Astrocyte of the spinal cord (primary cell): ENCODE results near the gene NFATC1.

ENCODE experiments used
- DNase-seq: peaks from one replicate; pipeline ENCODE4 v3.0.0; 2011; ENCODE audit warnings: low read depth, low spot score
- H3K4me3 ChIP-seq: 2 replicates; pipeline ENCODE4 v1.5.1; 2011; ENCODE audit warnings: low read depth, mild to moderate bottlenecking, low read length, moderate library complexity
- in situ Hi-C: cut with HindIII; loops from 2 replicates; pipeline ENCODE4 v1.10.0; 2017; ENCODE audit warnings: low sequenced_read_pairs
- TF ChIP-seq, protein P1 (sequence below): IDR thresholded peaks from 2 replicates; pipeline ENCODE4 v1.5.1; 2012; ENCODE audit warnings: low read depth, mild to moderate bottlenecking, low read length, inconsistent platforms

The NFATC1 gene

DNA sequence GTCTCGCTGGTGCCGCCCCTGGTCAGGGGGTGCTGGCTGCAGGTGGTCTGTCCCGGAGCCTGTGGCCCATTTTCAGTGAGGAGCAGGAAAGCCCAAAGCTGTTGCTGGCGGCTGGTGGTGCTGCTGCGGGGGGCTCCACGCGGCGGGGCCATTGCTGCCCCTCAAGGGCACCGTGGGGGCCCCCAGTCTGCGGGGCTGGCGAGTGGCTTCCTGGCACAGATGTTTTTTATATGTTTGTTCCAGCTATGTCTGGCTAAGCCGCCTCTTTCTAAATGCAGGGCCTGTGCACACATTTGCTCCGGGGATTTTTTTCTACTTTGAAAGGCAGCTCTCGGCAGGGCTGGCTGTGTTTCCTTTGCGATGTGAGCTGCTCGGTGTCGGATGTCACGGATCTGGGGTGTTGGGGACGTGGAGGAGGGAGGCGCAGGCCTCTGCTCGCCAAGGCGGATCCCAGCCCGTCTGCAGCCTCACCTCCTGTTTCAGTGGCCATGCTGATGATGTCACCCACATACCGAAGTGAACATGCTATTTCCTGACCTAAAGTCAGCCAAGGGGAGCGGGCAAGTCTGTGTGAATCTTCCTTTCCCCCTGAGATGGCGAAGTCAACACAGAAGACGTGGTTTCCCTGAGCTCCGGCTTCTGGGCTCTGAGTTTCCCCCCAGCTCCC, 171.9 kb downstream of the NFATC1 start:
- no peak overlapping the region for H3K4me3 ChIP-seq
- DNase-seq = peak; percentile 90
- in situ Hi-C loops = no loop called here

DNA sequence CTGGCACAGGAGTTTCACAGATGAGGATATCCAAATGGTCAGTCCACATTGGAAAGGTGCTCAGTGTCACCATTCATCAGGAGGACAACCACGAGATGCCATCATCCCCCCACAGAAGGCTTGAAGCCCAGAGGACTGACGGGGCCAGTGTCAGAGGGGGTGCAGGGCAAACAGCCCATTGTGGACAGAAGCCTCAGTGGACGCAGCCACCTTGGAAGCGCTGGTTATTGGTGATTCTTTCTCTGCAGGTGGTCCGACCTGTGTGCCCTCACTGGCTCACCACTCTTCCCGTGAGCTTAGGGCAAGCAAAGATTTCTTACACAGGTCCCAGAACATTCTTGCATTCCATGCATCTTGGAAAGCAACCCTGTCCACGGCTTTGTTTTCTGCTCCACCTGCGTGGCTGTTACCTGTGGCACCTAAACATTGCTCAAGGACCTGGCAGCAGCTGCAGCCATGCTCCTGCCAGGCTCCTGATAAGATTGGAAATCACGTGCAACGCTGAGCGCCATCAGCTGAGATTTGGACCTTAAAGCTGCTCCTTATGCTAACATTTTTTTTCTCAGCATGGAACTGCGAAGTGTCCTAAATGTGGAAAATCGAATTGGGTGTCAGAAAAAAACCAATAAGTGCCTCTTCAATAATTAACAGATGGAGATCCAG, 172.9 kb downstream of the NFATC1 start:
- TF ChIP-seq, protein P1, sequence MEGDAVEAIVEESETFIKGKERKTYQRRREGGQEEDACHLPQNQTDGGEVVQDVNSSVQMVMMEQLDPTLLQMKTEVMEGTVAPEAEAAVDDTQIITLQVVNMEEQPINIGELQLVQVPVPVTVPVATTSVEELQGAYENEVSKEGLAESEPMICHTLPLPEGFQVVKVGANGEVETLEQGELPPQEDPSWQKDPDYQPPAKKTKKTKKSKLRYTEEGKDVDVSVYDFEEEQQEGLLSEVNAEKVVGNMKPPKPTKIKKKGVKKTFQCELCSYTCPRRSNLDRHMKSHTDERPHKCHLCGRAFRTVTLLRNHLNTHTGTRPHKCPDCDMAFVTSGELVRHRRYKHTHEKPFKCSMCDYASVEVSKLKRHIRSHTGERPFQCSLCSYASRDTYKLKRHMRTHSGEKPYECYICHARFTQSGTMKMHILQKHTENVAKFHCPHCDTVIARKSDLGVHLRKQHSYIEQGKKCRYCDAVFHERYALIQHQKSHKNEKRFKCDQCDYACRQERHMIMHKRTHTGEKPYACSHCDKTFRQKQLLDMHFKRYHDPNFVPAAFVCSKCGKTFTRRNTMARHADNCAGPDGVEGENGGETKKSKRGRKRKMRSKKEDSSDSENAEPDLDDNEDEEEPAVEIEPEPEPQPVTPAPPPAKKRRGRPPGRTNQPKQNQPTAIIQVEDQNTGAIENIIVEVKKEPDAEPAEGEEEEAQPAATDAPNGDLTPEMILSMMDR = no peak
- DNase-seq = no peak
- in situ Hi-C loops = no loop called here
- H3K4me3 ChIP-seq = no peak overlapping the region

More for the DNA sequence above, 171.9 kb downstream of the NFATC1 start:
- TF ChIP-seq, protein P1 = no peak

DNA sequence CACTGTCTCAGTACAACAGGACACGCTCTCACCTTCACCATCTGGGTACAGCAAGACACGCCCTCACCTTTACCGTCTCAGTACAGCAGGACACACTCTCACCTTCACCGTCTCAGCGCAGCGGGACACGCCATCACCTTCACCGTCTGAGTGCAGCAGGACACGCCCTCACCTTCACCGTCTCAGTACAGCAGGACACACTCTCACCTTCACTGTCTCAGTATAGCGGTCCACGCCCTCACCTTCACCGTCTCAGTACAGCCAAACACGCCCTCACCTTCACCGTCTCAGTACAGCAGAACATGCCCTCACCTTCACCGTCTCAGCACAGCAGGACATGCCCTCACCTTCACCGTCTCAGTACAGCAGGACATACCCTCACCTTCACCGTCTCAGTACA, 174.0 kb downstream of the NFATC1 start:
- no peak for DNase-seq
- H3K4me3 ChIP-seq = no peak overlapping the region
- in situ Hi-C loops = no loop called here
- TF ChIP-seq, protein P1 = no peak

DNA sequence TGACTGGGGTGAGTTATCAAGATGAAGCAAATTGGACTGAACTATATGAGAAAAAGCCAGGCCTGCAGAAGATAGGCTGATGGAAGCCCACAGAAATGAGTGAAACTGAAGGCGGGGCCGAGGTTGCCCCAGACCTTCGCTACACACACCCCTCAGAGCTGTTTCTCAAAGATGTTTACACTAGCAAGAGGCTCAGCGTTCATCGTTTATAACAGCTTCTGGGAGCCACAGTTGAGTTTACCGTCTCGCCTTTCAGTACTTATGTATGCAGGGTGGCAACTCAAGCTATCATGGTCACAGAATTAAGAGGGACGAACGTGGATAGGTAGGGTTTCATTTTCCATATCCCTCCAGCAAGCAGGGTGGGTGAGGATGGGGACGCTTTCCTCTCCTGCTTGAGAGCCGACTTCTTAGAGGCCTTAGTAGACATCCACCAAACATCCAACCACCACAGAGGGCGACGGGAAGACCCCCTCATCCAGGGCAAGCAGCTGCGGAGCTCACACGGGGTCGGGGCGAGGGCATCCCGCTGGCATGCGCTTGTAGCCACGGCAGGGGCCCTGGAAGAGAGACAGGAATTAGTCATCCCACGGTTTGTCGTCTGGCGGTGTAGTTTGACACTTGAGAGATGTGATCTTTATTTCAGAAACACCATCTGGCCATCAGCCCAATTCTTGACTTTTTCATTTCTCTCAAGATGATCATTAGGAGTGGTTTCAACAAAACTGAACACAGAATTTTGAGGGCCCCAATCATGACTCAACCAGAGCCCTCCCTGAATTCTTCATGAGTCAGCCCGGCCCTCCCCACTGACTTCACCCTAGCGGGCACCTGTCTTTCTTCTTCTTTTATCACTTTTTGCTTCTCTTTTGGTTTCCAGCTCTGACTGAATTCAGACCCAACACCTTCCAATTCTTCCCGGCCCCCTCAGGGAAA, 174.8 kb downstream of the NFATC1 start:
- DNase-seq = peak; percentile 87
- in situ Hi-C loops = no loop called here
- TF ChIP-seq, protein P1 = no peak
- no peak overlapping the region for H3K4me3 ChIP-seq

DNA sequence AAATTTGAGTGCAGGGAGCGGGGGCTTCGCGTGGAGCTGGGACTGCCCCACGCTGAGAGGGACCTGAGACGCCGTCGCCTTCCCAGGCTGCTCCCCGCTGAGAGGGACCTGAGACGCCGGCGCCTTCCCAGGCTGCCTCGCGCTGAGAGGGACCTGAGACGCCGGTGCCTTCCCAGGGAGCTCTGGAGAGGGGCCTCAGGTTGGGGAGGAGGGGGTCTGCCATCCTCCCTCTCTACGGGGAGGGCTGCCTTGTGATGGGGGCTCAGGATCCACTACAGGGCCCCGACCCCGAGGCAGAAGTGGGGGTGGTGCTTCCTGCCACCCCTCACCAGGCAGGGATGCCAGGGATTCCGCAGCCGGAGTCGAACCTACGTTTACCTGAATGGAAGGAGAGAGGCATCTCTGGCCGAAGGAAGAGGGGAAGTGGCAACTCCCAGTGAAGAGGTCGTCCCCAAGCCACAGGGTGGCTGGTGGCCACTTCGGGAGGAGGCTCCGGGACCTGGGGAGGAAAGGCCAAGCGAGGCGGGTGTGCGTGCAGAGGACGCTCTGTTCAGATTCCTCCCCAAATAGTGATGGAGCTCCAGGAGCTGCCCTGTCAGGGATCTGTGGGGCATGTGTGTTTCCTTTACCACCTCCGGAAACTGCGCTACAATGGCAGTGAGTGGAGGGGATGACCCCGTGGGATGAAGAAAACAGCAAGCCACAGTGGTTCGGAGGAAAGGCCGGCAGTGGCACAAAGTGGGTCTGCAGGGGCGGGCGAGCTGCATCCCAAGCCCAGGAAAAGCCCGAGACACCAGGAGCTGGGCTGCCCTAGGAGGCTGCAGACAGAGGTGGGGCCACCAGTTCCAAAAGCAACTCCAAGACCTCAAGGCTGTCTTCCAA, 175.7 kb downstream of the NFATC1 start:
- no peak overlapping the region for H3K4me3 ChIP-seq
- no peak for DNase-seq
- in situ Hi-C loops = no loop called here
- TF ChIP-seq, protein P1 = no peak
